Activated T-cell treated with anti-CD3 and anti-CD28 coated beads, Interleukin-2, amount 50 U/mL, for 48 hours (primary cell): ENCODE results near the gene SAT2.
A peak's percentile ranks its signal among the peaks of the same experiment; 100 is the strongest.
"Not testable (repeated sequence)": the region's sequence is repeated elsewhere in the genome, so short reads cannot be mapped to it uniquely, and the experiment has no call there.

Experiments
- DNase-seq, 2 experiments: peaks; one replicate each; pipeline ENCODE4 v3.0.0-alpha.2; 2020

SAT2 gene

DNA sequence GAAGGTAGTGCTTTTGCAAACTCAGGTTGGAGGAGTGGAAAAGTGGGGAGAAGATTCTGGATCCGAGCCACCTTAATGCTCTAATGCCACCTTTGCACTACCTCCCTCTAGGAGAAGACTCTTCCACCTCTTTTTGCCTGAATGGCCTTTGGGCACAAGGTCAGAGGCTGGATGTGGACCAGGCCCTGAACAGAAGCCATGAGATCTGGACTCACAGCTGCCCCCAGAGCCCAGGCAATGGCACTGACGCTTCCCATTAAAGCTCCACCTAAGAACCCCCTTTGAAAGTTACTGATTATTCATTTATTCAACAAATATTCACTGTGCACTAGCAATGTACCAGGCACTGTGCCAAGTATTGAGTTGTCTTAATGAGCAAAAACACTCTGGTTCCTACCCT, 5.5 kb upstream of the SAT2 start:
- no peak for DNase-seq

DNA sequence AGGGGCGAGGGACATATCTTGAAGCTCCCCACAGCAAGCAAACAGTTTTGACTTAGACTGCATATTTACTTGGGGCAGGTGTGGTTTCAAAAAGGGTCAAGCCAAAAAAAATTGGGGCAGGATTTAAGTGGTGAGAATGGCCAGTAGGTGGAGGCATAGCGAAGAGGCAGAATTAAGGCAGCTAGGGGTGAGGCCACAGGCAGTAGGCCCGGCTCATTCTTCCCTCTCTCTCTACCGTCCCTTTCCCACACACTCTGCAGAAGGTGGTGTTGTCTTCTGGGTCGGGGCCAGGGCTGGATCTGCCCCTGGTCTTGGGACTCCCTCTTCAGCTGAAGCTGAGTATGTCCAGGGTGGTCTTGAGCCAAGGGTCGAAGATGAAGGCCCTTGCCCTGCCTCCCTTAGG, 4.9 kb upstream of the SAT2 start:
- peak; percentile 38 to 44 for DNase-seq

DNA sequence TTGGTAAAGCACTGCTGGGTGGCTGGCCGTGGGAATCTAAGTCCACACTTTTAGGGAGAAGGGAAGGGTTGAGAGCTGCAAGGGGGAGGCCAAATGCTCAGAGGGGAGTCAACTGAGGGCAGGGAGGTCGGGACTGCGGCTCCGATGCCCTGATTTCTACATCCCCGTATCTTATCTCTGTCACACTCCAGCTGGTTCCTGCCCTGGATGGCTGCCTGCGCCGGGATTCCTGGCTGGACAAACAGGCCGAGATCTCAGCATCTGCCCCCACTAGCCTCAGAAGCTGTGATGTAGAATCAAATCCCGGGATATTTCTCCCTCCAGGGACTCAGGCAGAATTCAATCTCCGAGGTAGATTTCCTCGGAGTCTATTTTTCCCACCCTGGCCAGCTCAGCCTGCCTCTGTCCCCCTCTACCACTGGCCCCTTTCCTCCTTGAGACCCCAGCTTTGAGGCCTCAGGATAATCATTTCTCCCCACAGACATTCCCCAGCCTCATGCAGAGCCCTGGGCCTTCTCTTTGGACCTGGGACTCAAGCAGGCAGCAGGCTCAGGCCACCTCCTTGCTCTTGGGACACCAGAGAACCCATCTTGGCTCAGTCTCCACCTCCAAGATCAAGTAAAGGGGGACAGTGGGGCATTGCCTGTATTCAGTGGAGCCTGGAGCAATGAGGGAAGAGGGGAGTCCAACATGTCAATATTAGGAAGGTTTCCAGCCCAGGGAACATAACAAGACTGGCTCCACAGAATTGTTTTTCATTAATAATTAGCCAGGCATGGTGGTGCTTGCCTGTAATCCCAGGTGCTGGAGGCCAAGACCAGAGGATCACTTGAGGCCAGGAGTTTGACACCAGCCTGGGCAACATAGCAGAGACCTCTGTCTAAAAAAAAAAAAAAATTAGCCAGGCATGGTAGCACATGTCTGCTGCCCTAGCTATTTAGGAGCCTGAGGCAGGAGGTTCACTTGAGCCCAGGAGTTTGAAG, 4.1 kb upstream of the SAT2 start:
- no peak for DNase-seq

DNA sequence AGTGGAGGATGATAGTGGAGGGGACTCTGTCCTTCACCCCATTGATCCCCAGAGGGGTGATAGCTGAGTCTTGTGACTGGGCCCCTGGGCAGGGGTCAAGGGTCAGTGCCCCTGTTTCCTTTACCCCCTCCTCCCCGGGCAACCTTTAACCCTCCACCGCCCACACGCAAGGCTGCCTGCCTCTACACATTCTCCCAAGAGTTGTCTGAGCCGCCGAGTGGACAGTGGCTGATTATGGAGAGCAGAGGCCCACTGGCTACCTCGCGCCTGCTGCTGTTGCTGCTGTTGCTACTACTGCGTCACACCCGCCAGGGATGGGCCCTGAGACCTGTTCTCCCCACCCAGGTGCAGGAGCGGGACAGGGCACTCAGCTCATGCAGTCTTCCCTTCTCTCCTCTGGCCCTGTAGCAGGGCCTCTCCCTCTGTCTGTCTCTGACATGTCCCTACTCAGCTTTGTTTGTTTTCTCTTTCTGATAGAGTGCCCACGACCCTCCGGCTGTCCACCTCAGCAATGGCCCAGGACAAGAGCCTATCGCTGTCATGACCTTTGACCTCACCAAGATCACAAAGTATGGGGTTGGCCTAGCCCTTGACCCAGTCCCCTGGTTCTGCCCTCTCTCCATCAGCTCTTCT, 2.4 kb upstream of the SAT2 start, which contains the start of gene SHBG:
TSS of gene SHBG (plus strand) at position 197 of the 633 bp plus-strand sequence. CDS start at position 235, 38 bp downstream.
- no peak for DNase-seq

DNA sequence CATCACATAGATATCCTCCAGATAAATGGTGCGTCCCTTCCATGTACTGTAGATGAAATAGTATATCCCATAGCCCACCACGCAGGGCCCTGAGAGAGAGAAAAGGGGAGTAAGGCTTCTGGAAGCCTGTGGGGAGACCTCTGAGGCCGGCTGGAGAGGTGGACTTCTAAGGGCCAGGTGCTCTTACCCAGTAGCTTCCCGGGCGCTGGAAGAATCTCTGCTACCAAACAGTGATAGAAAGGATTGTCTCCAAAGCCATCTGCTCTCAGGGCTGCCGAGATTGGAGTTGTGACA, 718 bp downstream of the SAT2 start:
- no peak for DNase-seq

DNA sequence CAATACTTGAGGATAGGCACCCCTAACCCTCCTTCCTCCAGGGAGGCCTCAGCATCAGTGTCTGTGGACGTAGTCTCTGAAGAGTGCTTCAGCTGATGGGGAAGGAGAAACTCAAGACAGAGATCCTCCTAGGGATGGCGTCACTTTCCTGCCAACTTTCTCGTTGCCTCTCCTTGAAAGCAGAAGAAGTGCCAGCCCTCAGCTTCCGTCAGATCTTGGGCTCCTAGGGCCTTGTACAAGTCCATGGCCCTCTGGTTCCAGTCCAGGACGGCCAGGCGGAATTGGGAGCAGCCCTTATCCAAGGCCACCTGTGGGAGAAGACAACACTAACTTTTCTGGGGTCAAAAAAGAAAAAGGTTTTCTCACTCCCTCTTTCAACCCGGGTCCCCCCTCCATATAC, 1.3 kb downstream of the SAT2 start:
- no peak for DNase-seq

DNA sequence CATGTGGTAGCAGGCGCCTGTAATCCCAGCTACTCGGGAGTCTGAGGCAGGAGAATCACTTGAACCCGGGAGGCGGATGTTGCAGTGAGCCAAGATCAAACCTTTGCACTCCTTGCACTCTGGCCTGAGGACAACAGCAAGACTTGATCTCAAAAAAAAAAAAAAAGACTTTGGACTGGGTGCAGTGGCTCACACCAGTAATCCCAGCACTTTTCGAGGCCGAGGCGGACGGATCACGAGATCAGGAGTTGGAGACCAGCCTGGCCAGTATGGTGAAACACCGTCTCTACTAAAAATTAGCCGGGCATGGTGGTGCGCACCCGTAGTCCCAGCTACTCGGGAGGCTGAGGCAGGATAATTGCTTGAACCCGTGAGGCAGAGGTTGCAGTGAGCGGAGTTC, 1.9 kb downstream of the SAT2 start:
- not testable (repeated sequence) for DNase-seq

DNA sequence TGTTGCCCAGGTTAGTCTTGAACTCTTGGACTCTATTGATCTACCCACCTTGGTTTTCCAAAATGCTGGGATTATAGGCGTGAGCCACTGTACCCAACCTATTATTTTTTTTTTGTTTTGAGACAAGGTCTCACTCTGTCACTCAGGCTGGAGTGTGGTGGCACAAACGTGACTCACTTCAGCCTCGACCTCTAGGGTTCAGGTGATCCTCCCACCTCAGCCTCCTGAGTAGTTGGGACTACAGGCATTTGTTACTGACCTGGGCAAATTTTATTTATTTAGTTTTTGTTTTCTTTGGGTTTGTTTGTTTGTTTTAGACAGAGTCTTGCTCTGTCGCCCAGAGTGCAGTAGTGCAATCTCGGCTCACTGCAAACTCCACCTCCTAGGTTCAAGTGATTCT, 4.0 kb downstream of the SAT2 start:
- no peak for DNase-seq

DNA sequence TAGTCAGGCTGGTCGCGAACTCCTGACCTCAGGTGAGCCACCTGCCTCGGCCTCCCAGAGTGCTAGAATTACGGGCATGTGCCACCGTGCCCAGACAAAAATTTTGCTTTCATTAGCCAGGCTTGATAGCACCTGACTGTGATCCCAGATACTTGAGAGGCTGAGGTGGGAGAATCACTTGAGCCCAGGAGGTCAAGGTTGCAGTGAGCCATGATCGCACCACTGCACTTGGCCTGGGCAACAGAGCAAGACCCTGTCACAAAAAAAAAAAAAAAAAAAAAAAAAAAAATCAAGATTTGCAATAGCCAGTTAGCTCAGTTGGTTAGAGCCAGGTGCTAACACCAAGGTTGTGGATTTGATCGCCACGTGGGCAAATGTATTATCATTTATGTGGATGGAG, 6.8 kb downstream of the SAT2 start:
- DNase-seq = no peak

DNA sequence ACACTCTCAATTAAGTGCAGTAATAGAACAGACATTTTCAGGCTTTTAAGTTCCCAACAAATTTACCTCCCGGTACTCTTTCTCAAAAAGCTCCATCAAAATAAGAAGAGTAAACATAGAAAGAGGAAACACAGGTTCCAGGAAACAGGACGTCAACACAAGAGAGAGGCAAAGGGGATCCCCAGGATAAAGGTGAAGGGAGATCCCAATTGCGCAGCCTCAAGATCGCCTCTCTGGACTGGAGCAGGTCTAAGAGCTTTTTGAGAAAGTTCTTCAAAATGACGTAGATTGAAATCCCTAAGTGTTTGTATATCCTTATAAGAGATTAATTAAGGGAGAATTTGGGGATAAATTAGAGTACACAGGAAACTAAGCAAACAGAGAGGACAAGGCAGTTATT, 9.0 kb downstream of the SAT2 start:
- no peak for DNase-seq

DNA sequence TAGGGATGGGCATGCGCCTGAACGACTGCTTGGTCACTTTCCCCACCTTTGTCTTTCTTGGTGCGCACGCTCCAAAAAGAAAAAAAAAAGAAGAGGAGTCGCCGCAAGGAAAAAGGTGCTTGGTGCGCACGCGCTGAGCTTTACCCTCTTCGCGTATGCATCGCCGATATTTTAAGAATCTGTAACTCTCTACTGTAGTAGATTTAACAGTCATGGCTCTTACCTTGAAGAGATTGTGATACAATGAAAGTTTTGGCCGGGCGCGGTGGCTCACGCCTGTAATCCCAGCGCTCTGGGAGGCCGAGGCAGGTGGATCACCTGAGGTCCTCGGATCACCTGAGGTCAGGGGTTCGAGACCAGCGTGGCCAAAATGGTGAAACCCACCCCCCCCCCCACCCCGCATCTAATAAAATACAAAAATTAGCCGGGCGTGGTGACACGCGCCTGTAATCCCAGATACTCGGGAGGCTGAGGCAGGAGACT, 12.3 kb downstream of the SAT2 start:
- DNase-seq = no peak

DNA sequence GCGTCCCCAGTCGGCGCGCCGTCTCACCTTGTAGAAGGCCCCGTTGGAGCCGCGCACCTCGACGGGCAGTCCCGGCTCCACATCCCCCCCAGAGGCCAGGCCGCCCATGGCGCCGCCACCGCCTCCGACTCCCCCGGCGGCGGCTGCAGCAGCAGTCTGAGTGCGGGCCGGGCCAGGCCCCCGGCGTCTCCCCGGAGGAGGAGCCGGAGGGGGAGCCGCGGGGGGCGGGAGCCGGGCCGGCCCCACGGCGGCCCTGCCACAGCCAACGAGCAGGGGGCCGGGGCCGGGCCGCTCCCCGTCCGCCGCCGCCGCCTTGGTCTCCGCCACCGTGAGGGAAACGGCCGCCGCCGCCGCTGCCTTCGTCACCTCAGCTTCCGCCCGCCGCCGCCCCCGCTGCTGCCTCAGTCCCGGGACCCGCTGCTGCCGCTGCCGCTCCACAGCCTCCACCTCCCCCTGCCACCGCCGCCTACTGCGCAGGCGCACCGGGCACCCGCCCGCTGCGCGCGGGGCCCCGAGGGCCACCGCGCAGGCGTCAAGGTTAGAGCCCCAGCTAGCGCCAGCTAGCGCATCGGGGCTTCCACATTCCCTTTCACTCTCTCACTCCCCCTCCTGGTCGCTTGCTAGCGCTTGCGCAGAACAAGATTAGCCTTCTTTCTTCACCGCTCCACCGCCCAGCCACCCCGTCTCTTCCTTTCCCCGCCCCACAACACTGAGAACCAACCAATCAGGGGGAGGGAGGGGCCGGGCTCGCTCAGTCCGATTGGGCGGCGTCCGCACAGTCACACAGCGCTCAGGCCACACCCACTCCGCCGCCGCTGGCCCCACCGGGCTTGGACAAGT, 13.0 kb downstream of the SAT2 start, which contains the start of gene FXR2:
TSS of gene FXR2 (minus strand) at position 473 of the 840 bp plus-strand sequence. CDS start at position 108, 365 bp downstream.
- peak; percentile 99 for DNase-seq

DNA sequence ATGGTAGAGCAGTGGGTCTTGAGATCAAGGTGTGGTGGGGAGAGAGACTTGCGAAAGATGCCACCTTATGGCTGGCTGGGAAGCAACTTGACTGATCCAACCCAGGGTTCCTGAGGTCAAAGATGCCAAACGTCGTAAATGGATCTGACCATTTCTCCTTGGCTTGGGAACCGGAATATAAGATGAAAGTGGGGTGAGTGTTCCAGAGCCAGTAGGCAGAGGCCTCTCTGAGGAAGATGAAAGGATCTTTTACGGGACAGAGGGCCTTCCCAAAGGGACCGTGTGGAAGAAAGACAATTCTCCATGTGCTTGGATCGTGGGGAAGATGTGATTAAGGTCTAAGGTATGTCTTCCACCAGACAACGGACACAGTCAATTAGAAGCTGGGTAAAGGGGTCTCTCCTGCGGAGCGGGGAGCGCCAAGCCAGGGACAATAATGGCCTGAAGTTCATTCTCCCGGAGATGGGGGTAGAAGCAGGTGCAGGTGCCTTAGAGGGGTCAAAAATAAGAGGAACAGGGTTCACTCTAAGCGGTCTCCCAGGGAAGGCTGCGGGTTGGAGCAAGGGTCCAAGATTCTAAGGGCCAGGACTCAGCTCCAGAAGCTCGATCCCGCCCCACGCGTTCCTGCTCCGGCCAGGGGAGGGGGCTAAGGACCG, 13.7 kb downstream of the SAT2 start:
- DNase-seq = peak; percentile 23 to 29

DNA sequence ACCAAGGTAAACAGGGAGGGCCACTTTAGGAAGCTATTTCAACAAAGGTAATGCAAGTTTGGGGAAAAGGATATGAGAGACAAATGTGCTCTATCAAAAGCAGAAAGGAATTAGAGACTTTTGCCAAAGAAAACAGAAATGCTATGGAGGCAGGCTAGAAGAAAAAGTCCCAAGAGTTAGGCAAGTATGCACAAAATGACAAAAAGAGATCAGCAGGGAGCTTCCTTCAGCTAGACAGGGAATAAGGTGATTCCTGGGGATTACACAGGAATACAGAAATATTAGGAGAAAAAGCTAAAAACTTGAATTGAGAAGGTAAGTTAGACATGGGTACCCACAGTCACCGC, 15.4 kb downstream of the SAT2 start:
- DNase-seq = no peak

DNA sequence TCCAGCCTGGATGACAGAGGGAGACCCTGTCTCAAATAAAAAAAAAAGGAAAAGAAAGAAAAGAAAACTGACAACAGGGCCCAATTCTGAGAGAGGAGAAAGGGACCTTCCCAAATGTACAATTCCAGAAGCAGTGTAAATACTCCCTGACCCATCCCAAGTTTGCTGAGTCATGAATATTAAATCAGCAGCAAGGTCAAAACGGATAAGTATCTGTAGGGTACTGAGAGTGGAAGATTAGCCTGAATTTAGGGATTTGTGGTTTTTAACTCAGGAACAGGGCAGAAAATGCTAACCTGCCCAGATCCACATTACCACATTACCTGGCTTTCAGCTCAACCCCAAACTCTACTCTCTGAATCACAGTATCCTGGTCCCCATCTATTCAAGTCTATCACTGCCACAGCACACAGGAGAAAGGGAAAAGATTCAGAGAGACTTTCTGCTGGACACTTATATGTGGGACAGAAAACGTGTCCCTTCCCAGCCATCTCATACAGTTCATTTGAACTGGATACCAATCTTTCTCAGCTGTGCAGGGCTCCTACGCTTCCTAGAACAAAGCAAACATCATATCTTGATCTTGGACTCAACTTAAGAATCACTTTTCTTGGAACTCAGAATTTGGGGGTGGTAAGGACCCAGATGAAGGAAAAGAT, 15.9 kb downstream of the SAT2 start:
- no peak for DNase-seq

DNA sequence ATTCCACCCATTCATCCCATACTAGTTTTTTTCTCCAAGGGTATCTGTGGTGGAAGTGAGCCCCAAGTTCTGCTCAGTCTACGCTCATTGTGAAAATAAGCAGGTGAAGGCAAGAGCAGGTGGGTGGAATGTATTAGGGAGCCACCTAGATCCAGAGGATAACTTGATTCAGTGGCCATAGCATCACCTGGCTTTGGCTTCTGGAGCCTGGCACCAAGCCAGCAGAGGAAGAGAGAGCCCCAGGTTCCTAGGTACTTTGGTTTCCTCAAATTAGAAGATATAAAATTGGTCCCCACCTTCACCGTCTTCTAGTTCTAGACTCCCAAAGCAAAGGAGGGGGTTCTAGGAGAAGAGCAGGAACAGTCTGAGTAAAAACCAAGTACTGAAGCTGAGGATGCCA, 17.0 kb downstream of the SAT2 start:
- DNase-seq = no peak

DNA sequence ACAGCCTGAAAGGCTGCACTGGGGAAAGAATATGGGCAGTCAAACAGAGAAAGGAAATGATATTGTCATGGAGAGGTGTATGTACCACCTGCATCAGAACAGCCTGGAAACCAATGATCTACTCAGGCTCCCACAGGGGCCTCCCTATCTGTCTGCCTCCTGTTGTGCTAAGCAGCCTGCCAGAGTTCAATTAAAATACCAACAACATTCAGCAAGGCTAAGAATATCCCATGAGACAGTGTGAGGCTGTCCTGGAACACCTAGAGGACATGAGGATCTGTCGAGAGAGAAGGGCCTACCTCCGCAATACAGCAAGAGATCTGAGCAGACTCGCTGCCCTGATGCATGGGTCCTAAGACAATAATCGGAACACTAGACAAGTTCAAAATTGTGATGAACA, 21.3 kb downstream of the SAT2 start:
- no peak for DNase-seq

DNA sequence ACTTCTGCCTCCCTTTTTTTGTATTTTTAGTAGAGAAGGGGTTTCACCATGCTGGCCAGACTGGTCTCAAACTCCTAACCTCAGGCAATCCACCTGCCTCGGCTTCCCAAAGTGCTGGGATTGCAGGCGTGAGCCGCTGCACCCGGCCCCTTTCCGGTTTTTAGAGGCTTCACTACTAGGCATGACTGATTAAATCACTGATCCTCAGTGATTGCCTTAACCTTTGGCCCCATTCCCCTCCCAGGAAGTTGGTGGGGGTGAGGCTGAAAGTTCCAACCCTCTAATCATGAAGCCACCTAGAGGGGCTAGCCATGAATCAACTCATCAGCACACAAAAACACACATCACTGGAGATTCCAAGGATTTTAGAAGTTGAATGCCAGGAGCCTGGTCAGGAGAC, 30.1 kb downstream of the SAT2 start:
- not testable (repeated sequence) for DNase-seq

DNA sequence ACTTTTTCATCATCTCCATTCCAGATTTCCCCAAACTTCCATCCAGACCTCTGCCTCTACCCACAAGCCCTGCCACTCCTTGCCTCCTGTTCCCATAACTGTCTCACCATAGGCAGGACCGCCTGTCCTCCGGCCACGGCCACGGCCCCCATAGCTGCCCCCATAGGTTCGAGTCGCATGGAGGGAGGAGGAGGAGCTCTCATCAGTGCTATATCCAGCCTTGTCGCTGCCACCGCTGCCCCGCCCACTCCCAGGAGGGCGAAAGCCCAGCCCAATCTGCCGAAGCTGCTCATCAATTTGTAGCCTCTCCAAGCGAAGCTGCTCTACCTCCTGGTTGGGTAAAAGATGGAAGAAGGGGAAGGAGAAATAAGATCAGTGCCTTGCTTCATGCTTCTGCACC, 34.3 kb downstream of the SAT2 start:
- DNase-seq = peak in 1 of 2 experiments; percentile 19

DNA sequence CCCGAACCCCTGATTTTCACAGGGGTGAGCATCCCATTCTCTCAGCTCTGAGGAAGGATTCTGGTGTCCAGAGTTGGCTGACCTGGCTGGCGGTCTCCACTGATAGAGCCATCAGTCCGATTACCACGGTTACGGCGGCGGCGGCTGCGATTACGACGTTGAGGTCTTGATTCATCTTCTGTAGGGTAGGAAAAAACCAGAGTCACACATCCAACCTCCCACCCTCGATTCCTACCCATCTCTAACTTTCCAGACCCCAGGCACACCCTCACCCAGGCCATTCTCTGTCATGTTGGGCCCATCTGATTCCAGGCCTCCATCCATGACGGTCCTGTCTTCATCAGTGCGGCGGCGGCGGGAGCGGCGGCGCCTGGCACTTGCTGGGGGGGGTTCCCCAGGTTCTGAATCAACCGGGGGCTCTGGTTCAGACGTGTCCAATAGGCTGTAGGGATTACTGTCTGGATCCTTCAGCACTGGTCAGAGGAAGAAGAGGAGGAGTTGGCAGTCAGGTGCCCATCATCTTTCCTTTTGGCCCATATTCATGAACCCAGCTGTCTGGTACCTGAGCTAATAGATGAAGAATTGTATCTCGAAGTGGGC, 35.1 kb downstream of the SAT2 start:
- DNase-seq = no peak

DNA sequence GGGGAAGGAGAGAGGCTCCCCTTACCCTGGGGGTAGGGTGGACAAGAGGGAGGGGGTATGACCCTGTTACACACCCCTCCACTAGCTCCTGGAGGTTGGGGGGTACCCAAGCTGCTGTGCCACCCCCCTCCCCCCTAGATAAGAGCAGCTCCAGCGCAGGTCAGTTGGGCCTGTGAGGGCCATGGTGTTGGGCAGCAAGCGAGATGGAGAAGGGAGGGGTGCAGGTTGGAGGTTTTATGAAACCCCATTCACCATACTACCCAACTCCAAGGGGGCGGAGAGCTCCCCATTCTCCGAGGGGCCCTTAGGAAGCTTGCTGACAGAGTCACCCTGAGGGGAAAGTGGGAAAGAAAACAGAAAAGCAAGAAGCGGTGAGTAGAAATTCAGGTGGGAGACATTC, 36.0 kb downstream of the SAT2 start:
- no peak for DNase-seq

DNA sequence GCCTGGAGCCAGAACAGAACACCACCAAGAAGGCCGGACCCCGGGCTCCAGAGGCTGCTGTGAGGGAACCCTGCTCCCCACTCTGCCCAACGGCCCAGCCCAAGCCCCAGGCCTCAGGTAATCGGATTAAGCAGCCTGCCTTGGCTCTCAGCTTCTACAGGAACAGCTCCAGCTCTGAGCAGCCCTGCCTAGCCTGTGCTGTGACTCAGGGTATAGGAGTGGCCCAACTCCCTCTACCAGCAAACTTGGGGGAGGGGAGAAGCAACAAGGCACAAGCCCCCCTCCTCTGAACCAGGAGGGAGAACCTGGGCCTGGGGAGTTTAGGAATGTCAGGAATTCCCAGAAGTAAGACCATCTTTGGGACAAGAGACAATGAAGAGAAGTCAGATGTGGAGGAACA, 36.9 kb downstream of the SAT2 start:
- no peak for DNase-seq
